GM18502 (cell line): ENCODE data around the gene CFAP97.
"Not testable (repeated sequence)": the region's sequence is repeated elsewhere in the genome, so short reads cannot be mapped to it uniquely, and the experiment has no call there.

Experiments used
- ATAC-seq: cut with Tn5 transposase; IDR thresholded peaks from one replicate; pipeline ENCODE4 v1.9.1; 2021; ENCODE audit warnings: mild to moderate bottlenecking; ENCODE audit not compliant: unreplicated experiment, poor library complexity

Gene CFAP97

DNA sequence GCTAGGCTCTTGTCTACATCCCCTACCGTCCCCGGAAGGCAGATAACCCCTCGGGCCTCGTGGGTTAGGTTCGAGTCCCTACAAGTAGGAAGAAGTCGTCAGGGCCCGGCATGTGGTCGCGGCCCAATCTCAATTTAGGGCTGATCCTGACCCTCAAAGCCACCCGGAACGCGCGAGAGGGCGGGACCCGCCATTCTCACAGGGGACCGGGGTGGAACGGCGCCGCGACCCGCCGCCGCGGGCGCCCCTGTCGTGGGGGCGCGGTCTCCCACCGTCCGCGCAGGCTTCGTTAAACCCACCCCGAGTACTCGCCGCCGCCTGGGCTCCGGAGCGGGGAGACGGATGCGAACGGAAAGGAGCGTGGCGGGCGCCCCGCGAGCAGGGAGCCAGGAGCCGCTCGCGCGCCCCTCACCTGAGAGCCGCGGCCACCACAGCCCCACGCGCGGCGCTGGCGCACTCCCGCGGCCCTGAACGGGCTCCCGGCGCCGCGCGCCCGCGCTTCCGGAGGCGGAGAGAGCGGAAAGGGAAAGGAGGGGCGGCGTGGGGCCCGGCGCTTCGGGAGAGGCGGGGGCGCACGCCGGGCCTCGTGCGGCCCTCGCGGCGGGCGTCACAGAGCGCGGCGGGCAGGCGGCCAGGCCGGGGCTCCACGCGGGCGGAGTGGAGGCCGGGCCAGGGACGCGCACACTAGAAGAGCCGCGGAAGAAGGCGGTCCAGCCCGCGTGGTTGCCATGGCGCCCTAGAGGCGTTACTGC lies at the start of gene CFAP97:
Gene CFAP97 (minus strand): TSS at position 515 of the 752 bp plus-strand sequence. CDS start 12,804 bp downstream, outside the sequence.
- ATAC-seq: peak; percentile 81

DNA sequence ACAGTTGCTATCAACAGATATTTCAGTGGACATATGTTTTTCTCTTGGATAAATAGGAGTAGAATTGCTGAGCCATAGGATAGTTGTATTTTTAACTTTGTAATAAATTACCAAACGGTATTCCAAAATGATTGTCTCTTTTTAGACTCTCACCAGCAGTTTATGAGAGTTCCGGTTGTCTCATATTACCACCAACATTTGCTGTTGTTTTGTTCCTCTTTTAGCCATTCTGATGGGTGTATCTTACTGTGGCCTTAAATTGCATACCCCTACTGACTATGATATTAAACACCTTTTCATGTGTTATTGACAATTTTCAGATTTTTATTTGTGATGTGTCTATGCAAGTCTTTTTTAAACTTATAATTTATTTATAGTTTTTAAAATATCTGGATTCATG lies 45.3 kb upstream of the CFAP97 start:
- ATAC-seq: no peak

DNA sequence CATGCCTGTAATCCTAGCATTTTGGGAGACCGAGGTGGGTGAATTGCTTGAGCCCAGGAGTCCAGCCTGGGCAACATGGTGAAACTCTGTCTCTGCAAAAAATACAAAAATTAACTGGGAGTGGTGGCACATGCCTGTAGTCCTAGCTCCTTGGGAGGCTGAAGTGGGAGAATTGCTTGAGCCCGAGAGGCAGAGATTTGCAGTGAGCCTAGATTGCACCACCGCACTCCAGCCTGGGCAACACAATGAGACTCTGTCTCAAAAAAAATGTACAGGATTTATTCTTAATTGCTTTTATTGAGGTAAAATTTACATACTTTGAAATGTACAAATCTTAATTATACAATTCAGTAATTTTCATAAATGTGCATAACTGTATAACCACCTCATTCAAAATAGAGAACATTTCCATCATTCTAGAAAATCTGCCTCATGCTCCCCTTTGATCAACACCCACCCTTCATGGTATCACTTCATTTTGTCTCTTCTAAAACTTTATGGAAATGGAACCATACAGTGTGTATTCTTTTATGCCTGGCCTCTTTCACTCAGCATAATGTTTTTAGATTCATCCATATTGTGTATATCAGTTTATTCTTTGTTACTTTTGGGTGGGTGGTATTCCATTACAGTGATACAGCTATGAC lies 44.7 kb upstream of the CFAP97 start:
- ATAC-seq: no peak

DNA sequence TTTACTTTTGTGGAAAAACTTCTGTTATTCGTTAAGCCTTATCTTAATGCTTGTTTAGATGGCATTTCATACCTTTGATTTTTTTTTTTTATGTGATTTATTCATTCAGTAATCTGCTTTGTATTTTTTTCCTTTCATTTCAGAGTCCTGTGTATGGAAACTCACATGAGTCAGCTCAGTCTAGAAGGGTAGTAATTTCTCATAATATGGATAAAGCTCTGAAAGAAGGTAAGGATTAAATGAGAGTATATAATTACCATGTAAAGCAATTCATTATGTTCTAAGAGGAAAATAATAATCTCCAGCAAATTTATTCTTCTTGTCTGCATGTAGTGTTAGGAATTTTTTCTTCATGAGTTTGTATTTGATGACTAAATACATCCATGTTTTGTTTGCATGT lies 43.4 kb upstream of the CFAP97 start:
- no peak for ATAC-seq

DNA sequence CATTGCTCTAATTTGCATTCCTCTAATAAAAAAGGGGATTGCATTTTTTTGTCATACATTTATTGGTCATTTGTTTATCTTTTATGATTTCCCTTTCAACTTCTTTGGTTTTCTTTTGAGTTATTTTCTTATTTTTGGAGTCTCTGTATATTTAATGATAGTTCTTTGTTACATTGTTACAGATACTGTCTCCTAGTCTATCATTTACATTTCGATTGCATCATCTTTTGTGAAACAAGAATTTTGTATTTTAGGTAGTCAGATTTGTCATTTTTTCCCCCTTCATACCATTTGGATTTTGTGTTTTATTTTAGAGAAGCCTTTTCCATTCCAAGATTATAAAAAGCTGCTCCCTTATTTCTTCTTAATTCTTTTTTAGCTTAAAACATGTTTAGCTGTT lies 42.7 kb upstream of the CFAP97 start:
- ATAC-seq: no peak

DNA sequence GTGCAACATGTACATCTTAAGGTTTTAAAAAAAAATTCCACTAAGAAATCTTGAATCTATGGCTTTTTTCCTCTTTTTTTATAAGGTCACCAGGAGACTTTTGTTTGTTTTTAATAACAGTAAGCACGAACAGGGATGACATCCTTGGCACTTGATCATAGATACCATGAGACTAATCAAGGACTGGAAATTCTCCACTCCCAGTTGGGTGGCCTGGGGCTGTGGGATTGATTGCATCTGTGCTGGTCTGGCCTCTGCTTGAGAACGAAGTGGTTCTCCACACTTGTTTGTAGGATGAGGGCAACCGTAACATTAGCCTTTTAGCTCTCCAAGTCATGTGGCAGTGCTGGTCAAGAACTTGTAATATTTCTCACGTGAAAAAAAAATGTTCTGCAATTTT lies 41.0 kb upstream of the CFAP97 start:
- ATAC-seq: no peak

DNA sequence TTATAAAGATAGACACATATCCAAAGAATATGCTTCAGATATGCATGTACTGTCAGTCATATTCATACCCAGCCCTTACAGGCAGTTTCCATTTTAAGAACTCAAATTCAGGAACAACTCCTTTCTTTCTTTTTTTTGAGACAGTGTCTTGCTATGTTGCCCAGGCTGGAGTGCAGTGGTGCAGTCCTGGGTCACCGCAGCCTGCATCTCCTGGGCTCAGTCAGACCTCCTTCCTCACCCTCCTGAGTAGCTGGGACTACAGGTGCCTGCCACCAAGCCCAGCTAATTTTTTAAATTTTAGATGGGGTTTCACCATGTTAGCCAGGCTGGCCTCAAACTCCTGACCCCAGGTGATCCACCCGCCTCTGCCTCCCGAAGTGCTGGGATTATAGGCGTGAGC lies 40.1 kb upstream of the CFAP97 start:
- ATAC-seq: no peak

DNA sequence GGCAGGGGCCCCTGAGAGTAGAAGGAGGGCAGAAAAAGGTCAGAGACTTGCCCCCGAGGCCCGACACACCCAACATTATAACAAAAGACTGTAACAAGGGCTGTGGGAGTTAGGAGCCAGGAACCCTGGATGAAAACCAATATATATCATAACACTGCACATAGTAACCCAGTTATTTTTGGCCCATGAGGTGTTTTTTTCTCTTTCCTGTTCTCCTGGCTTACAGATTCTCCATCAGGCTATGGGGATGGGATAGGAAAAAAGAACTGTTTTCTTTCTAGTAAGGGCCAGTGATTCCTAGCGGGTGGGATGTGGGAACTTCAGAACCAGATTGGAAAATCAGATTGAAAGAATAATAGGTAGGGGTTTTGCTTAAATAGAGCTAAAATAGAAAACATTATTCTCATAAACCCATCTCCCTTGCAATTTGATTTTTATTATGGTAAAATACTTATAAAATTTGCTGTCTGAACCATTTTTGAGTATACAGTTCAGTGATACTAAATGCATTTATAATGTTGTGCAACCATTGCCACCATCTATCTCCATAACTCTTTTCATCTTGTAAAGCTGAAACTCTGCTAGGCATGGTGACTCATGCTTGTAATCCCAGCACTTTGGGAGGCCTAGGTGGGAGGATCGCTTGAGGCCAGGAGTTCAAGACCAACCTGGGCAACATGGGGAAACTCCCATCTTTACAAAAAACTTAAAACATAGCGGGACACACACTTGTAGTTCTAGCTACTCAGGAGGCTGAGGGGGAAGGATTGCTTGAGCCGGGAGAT lies 39.1 kb upstream of the CFAP97 start:
- ATAC-seq: no peak

DNA sequence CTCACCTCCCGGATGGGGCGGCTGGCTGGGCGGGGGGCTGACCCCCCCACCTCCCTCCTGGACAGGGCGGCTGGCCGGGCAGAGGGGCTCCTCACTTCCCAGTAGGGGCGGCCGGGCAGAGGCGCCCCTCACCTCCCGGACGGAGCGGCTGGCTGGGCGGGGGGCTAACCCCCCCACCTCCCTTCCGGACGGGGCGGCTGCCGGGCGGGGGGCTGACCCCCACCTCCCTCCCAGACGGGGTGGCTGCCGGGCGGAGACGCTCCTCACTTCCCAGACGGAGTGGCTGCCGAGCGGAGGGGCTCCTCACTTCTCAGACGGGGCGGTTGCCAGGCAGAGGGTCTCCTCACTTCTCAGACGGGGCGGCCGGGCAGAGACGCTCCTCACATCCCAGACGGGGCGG lies 36.7 kb upstream of the CFAP97 start:
- not testable (repeated sequence) for ATAC-seq

DNA sequence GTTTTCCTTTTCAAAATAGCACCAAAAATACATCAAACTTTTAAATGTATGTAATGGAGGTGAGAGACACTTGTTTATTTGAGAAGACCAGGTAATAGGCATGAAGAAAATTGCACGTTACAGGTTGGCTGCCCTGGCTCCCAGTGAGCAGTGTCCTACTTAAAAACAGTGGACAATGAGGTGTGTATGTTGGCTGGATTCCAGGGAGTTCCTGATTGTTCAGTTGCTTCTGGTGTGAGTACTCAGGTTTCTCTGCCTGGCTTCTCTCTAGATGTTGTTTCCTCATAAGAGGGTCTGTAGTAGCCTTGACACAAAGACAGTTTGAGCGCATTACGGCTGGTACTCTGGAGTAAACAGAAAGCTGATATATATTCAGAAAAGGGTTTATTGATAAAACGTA lies 35.0 kb upstream of the CFAP97 start:
- ATAC-seq: no peak

DNA sequence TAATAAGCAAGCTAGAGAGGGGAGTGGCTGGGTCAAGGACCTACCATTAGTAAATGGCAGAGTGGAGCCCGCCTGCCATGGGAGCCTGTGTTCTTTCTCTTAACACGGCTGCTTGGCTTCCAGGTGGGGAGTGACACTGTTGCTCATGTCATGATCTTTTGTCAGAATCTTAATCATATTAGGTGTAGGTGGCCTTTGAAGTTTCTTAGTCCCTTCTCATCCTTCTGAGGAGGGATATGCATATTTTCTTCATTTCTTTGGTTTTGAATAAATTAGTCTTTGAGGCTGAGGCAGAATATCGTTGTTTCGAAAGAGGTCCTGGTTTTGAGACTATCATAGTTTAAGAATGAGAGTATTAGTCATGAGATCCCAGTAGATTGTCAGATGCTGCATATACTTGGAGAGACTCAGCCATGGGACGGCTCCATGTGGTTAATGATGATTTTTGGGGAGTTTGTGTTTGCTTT lies 34.4 kb upstream of the CFAP97 start:
- ATAC-seq: no peak

DNA sequence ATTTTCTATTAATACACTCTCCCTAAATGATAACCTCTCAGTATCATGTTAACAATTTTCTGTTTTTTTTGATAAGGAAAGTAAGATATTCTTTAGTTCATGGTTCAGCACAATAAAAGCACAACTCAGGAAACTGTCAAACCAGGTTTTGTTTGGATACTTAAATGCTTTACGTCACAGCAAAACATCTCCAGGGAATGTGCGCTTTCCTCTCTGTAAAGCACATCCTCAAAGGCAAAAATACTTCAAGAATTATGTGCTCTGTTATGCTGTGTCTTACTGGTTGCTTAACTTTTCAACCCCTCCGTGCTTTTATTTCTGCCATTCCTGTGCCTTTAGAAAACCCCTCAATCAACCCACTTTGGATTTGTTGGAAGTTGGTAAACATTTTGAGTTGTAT lies 33.4 kb upstream of the CFAP97 start:
- ATAC-seq: no peak

DNA sequence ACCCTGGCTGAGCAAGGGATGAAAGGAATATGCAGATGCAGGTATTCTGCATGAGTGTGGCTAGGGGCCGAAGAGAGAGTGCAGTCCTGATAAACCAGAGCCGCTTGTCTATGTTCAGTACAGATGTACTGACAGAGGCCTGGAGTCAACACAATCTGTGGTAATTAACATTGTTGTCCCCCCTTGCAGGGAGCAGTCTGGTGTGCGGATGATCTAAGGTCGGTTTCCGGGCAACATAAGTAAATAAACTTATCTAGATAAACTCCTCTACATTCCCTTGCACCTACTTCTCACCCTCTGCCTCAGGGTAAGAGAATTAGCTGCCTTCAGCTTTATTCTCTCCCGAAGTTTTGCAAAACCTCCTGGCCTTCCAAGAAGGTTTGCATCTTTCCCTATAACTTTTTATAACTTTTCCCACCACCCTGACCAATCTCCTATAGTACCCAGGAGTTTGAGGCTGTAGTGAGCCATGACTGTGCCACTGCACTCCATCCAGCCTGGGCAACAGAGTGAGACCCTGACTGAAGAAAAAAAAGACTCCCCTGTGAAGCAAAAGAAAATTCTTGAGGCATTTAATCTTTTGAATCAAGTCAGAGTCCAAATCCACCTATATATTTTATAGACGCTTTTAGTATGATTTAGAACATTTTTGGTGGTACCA lies 32.2 kb upstream of the CFAP97 start:
- ATAC-seq: no peak

DNA sequence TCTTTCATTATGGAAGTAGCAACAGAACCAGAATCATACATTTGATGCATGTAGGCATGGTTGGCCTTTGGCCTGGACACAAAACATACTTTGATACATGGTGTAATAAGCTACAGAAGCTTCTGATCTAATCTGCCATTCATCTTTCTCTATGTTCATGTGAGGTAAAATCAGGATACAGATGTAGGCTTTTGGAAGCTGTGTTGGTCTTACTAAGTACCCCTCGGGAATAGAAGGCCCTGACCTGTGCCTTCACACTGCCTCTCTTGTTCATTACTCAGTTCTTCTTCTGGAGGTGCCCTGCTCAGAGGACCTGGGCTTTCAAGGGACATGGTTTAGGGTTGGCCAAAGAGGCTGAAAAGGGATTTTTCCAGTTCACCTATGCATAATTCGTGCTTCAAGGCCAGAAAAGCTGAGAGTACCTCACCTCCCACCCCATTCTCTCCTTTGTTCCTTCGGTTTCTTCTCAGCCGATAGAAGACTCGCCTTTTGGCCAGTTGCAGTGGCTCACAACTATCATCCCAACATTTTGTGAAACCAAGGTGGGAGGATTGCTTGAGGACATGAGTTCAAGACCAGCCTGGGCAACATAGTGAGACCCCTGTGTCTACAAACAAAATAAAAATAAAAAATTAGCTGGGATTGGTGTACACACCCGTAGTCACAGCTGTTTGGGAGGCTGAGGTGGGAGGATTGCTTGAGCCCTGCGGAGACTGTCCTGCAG lies 31.5 kb upstream of the CFAP97 start:
- no peak for ATAC-seq

DNA sequence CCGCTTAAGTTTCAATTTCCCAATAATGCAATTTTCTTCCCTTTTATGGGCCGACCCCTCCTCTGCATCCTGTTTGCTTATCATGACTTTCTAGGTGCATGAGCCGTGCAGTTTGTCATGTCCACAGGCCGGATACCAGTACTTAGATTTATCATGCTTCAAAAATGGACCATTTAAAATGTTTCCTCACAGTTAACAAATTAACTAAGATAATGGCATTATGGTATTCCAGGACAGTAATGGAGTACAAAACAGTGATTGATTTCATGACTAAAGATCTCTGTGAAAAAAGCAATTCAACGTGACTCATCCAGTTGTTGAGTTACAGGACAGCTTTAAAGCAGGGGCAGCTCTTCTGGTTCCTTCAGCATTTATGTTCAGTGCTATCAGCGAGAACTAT lies 28.6 kb upstream of the CFAP97 start:
- ATAC-seq: no peak

DNA sequence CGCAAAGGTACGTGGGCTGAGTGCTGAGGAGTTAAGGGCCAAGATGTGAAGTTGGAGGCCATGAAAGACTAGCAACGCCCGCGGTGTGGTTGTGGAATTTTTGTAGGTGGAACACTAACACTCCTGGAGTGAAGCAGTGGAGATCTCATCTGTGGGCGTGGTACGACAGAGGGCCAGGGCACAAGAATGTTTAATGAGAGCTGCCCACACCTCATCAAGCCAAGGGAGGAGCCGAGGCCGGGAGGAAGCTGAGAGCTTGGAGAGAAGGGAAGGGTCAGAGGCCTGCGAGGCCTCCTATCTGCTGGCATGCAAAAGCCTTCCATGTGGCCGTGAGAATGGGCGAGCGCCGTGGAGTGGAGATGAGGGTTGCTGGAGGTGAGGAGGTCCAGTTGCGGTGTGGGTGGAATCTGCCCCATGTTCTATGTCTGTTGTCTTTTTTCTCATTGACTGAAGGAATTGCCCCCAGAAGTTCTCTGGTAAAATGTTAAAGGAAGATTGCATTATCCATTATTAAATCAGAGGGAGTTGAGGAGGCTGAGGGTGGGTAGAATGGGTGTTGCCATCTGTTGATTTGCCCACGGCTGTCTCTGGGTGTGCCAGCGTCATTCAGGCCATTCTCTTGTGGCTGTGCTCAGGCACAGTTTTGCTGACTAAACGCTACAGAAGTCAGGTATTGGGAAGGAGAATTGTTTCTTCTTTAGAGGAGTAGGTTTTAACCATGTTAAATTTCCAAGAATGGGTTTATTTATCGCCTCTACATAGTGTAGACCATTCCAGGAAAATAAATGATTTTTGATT lies 25.4 kb upstream of the CFAP97 start:
- no peak for ATAC-seq

DNA sequence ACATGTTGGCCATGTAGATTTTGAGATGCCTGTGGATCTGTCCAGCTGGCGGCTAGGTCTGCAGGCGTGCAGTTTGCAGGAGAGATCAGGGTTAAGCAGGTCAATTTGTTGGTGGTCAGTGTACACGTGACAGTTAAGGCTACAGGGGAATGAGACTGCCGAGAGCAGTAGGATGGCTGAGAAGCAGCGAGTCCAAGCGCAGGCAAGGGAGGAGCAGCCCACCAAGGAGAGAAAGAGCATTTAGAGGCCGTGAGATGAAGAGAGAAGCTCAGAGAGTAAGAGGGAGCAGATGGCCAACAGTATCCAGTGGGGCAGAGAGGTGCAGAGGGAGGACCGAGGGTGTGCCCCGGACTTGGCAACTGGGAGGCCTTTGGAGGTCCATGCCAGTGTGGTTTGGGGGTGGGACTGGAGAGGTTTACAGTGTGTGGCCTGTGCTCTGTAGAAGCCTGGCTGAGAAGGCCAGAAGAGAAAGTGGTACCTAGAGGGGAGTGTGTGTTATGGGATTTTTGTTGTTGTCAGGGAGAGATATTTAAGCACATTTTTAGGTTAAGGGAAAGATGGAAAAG lies 24.0 kb upstream of the CFAP97 start:
- no peak for ATAC-seq

DNA sequence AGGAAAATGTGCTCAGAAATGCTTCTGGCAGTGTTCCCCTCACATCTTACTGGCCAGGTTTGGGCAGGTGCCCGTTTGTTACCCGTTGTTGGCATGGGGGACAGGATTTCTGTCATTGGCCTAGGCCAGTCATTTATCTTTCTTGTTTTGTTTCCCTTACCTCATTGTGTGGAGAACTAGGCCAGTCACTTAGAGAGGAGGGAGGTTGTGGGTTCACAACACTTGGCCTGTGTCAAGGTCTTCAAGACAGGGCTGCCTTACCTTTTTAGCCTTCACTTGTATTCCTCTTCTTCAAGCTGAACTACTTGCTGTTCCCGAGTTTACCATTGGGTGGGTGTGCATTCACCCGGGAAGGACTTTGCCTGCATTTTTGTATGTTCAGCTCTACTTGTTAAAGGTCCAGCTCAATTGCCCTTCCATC lies 23.3 kb upstream of the CFAP97 start:
- ATAC-seq: no peak

DNA sequence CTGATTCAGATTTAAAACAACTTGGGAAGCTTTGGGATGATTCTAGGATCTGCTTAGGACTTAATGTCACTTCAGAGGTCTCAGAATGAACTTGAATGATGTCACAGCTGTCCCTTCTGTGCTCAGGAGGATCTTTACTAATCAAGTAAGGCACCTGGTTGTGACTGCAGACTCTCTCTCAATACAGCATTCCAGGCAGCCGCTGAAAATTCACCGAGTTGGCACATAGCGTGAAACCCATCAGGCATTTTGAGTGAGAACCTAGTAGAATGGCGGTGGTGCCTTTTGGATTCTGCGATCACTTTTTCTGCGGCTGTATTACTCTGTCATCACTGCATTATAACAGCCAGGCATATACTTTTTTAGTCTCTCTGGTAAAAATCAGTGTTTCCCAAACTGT lies 22.1 kb upstream of the CFAP97 start:
- no peak for ATAC-seq
